Ishikawa (cell line): ENCODE results near the gene KCNN4.

ENCODE experiments used
- CEBPB ChIP-seq: IDR thresholded peaks from 2 replicates; pipeline ENCODE4 v1.6.1; 2012
- CREB1 ChIP-seq: IDR thresholded peaks from 2 replicates; pipeline ENCODE4 v1.6.1; 2012; ENCODE audit warnings: low read depth
- EGR1 ChIP-seq: IDR thresholded peaks from 2 replicates; pipeline ENCODE4 v1.6.1; 2012
- EP300 ChIP-seq: IDR thresholded peaks from 2 replicates; pipeline ENCODE4 v1.6.1; 2012; ENCODE audit warnings: borderline replicate concordance
- FOXM1 ChIP-seq: IDR thresholded peaks from 2 replicates; pipeline ENCODE4 v1.6.1; 2012; ENCODE audit warnings: low read depth, borderline replicate concordance
- NFIC ChIP-seq: IDR thresholded peaks from 2 replicates; pipeline ENCODE4 v1.6.1; 2012
- RAD21 ChIP-seq: IDR thresholded peaks from 2 replicates; pipeline ENCODE4 v1.6.1; 2012; ENCODE audit warnings: low read depth
- TAF1 ChIP-seq: IDR thresholded peaks from 2 replicates; pipeline ENCODE4 v1.6.1; 2012; ENCODE audit warnings: low read depth, mild to moderate bottlenecking
- TCF12 ChIP-seq: IDR thresholded peaks from 2 replicates; pipeline ENCODE4 v1.6.1; 2012; ENCODE audit warnings: low read depth
- TEAD4 ChIP-seq: IDR thresholded peaks from 2 replicates; pipeline ENCODE4 v1.6.1; 2012
- YY1 ChIP-seq: IDR thresholded peaks from 2 replicates; pipeline ENCODE4 v1.6.1; 2012; ENCODE audit warnings: low read depth
- TF ChIP-seq, protein P1 (sequence below): IDR thresholded peaks from 2 replicates; pipeline ENCODE4 v1.6.1; 2012
- TF ChIP-seq, protein P2 (sequence below): IDR thresholded peaks from 2 replicates; pipeline ENCODE4 v1.6.1; 2012; ENCODE audit warnings: low read depth, mild to moderate bottlenecking
- TF ChIP-seq, protein P3 (sequence below): IDR thresholded peaks from 2 replicates; pipeline ENCODE4 v1.6.1; 2012

DNA sequence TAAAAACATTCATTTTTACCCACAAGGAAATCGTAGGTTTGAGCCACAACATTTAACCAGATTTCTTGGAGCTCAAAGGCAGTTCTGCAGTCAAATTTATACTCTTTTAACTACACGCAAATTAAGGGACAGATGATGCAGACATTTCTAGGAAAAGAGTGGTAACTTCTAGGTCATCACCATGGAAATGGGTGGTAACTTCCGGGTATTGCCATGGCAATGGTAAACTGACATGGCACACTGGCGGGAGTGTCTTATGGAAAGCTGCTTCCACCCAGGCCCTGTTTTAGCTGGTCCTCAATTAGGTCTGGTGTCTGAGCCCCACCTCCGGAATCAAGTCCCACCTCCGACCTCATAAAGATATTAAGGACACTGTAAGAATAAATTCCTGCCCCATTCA is 31.9 kb upstream of the KCNN4 start:
- TF ChIP-seq CEBPB (no peak), RAD21 (no peak), TAF1 (no peak), EP300 (no peak), CREB1 (no peak), YY1 (no peak), TCF12 (no peak), NFIC (no peak), TEAD4 (no peak), EGR1 (no peak), FOXM1 (no peak)
- TF ChIP-seq, protein P1, sequence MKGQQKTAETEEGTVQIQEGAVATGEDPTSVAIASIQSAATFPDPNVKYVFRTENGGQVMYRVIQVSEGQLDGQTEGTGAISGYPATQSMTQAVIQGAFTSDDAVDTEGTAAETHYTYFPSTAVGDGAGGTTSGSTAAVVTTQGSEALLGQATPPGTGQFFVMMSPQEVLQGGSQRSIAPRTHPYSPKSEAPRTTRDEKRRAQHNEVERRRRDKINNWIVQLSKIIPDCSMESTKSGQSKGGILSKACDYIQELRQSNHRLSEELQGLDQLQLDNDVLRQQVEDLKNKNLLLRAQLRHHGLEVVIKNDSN, result no peak
- TF ChIP-seq, protein P2, sequence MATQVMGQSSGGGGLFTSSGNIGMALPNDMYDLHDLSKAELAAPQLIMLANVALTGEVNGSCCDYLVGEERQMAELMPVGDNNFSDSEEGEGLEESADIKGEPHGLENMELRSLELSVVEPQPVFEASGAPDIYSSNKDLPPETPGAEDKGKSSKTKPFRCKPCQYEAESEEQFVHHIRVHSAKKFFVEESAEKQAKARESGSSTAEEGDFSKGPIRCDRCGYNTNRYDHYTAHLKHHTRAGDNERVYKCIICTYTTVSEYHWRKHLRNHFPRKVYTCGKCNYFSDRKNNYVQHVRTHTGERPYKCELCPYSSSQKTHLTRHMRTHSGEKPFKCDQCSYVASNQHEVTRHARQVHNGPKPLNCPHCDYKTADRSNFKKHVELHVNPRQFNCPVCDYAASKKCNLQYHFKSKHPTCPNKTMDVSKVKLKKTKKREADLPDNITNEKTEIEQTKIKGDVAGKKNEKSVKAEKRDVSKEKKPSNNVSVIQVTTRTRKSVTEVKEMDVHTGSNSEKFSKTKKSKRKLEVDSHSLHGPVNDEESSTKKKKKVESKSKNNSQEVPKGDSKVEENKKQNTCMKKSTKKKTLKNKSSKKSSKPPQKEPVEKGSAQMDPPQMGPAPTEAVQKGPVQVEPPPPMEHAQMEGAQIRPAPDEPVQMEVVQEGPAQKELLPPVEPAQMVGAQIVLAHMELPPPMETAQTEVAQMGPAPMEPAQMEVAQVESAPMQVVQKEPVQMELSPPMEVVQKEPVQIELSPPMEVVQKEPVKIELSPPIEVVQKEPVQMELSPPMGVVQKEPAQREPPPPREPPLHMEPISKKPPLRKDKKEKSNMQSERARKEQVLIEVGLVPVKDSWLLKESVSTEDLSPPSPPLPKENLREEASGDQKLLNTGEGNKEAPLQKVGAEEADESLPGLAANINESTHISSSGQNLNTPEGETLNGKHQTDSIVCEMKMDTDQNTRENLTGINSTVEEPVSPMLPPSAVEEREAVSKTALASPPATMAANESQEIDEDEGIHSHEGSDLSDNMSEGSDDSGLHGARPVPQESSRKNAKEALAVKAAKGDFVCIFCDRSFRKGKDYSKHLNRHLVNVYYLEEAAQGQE, result no peak
- TF ChIP-seq, protein P3, sequence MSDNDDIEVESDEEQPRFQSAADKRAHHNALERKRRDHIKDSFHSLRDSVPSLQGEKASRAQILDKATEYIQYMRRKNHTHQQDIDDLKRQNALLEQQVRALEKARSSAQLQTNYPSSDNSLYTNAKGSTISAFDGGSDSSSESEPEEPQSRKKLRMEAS, result no peak
